HepG2 (cell line): ENCODE results near the gene IGLON5. TPM values are rescaled to one million over a fixed set of nuclear protein-coding genes. Genes with fewer than 3 reads are reported as not detected.

Source experiments
- AKNA ChIP-seq: sonication (generic); formaldehyde crosslinking; IDR thresholded peaks from 2 replicates; pipeline ENCODE4 v1.4.0; 2020; ENCODE audit warnings: missing genetic modification reagents, borderline replicate concordance
- CCDC6 ChIP-seq: sonication (generic); formaldehyde crosslinking; IDR thresholded peaks from 2 replicates; pipeline ENCODE4 v1.8.1; 2022; ENCODE audit warnings: mild to moderate bottlenecking, missing genetic modification reagents, moderate library complexity
- CENPX ChIP-seq: sonication (generic); formaldehyde crosslinking; IDR thresholded peaks from 2 replicates; pipeline ENCODE4 v1.9.0; 2021; ENCODE audit warnings: mild to moderate bottlenecking, missing genetic modification reagents, moderate library complexity
- FLYWCH1 ChIP-seq: sonication (generic); formaldehyde crosslinking; IDR thresholded peaks from 2 replicates; pipeline ENCODE4 v1.8.1; 2023; ENCODE audit warnings: mild to moderate bottlenecking, missing genetic modification reagents
- HDAC6 ChIP-seq: fragments of 200-600 bp; sonication (generic); IDR thresholded peaks from 2 replicates; pipeline ENCODE4 v1.7.0; 2017; ENCODE audit warnings: mild to moderate bottlenecking, antibody characterized with exemption, low read length, low read depth
- HOXD1 ChIP-seq: sonication (generic); formaldehyde crosslinking; IDR thresholded peaks from 2 replicates; pipeline ENCODE4 v1.5.0; 2020; ENCODE audit warnings: missing genetic modification reagents
- PREB ChIP-seq: sonication (generic); formaldehyde crosslinking; IDR thresholded peaks from 2 replicates; pipeline ENCODE4 v1.4.0; 2020; ENCODE audit warnings: missing genetic modification reagents
- ZBTB2 ChIP-seq: sonication (generic); formaldehyde crosslinking; IDR thresholded peaks from 2 replicates; pipeline ENCODE4 v1.8.0; 2022; ENCODE audit warnings: low read depth, missing genetic modification reagents
- ZBTB8A ChIP-seq: sonication (generic); formaldehyde crosslinking; IDR thresholded peaks from 2 replicates; pipeline ENCODE4 v1.4.0; 2020; ENCODE audit warnings: mild to moderate bottlenecking, low read depth, missing genetic modification reagents, borderline replicate concordance
- polyA plus RNA-seq, 8 experiments: library from polyadenylated mRNA; depleted of rRNA in 3 of 8; stranded (reverse) in 7 of 8; unstranded in 1 of 8; fragments of >200 nt; fragmentation: Illumina TruSeq in 4 of 8; extraction: Trizol in 4 of 8; gene quantifications; 2 replicates each; pipeline versions ENCODE4 v1.2.1 to v1.2.3, GENCODE V29; 2011 to 2016; ENCODE audit warnings: low read depth in 4 of 8, missing spikeins in 1 of 8, mixed read lengths in 1 of 8; ENCODE audit not compliant: insufficient read depth in 1 of 8
- total RNA-seq, 5 experiments: library from RNA; depleted of rRNA; stranded (reverse); fragments of >200 nt; fragmentation: Illumina TruSeq; extraction: Trizol; gene quantifications; 2 replicates each; pipeline ENCODE4 v1.2.3, GENCODE V29; 2016; ENCODE audit warnings: low read depth in 1 of 5

IGLON5 gene
- total and polyA plus RNA-seq, 2 of the 13 experiments (the other 11 are each of a cell fraction or from before 2014, with no cell fraction given): 0.04 to 5.7 TPM

GRCh38 chr19:51372021-51372648 lies 60.7 kb downstream of the IGLON5 start (continued):
- no peak for TF ChIP-seq AKNA (CRISPR knock-in tag)
- no peak for TF ChIP-seq FLYWCH1 (CRISPR knock-in tag)
- TF ChIP-seq CCDC6 (CRISPR knock-in tag): no peak
- no peak for TF ChIP-seq HDAC6
- TF ChIP-seq PREB (CRISPR knock-in tag): no peak
- no peak for TF ChIP-seq ZBTB8A
- no peak for TF ChIP-seq CENPX
- TF ChIP-seq HOXD1: no peak
- TF ChIP-seq ZBTB2: no peak
